HCT116 (cell line): ENCODE results near the gene IL1RL1. TPM values are rescaled to one million over a fixed set of nuclear protein-coding genes. Genes with fewer than 3 reads are reported as not detected.

Source experiments
- ATAC-seq: fragments of 200-7000 bp; cut with Tn5 transposase; 2 replicates; pipeline ENCODE4 v1.9.1; 2020; ENCODE audit warnings: mild to moderate bottlenecking, moderate library complexity
- BruUV-seq: library from RNA; stranded (reverse); fragments of 400-500 nt; replicated peaks from 2 replicates; lab custom pipeline; 2021; lab: Mats Ljungman, UMichigan
- CTCF ChIA-PET: fragments of 300-600 bp; sonication (Branson Sonifier 250); formaldehyde crosslinking; loops from one replicate; lab custom pipeline; 2021; ENCODE audit warnings: antibody characterized with exemption; lab: Charles Lee
- POLR2A ChIA-PET: fragments of 300-600, 350-600 bp; sonication (Branson Sonifier 250); formaldehyde crosslinking; loops from one replicate; lab custom pipeline; 2021; ENCODE audit warnings: antibody characterized with exemption; lab: Charles Lee
- RAD21 ChIA-PET, 2 experiments: fragments of 300-600 bp; sonication (Branson Sonifier 250); formaldehyde crosslinking; loops; one replicate each; lab custom pipeline; 2023; ENCODE audit warnings: low total read pairs in 2 of 2; ENCODE audit not compliant: uncharacterized antibody in 2 of 2, unreplicated experiment in 2 of 2, low non-redundant PET in 1 of 2; lab: Charles Lee
- DNase-seq: peaks from one replicate; pipeline ENCODE4 v3.0.0-alpha.2; 2010; ENCODE audit warnings: low read depth, low spot score
- H2AFZ ChIP-seq: fragments of 200-600 bp; shearing (Covaris generic), sonication (generic); 2 replicates; pipeline ENCODE4 v1.6.1; 2017; ENCODE audit warnings: low read depth, mixed run types, mixed read lengths, antibody characterized with exemption, low read length; ENCODE audit not compliant: poor library complexity, severe bottlenecking
- H3K27ac ChIP-seq: 2 replicates; pipeline ENCODE4 v1.5.1; 2012; ENCODE audit warnings: low read depth, low read length
- H3K27me3 ChIP-seq: fragments of 200-600 bp; sonication (generic); 2 replicates; pipeline ENCODE4 v1.6.1; 2016; ENCODE audit warnings: mixed run types, low read length, mixed read lengths; ENCODE audit not compliant: insufficient read depth
- H3K36me3 ChIP-seq, 2 experiments: fragments of 200-500 bp in 1 of 2; fragments of 200-600 bp in 1 of 2; sonication (Bioruptor generic) in 1 of 2; sonication (generic) in 1 of 2; 2 replicates each; pipeline versions ENCODE4 v1.5.1 to v1.6.1; 2014 to 2016; ENCODE audit warnings: low read length in 2 of 2, inconsistent platforms in 1 of 2, mixed read lengths in 1 of 2, mixed run types in 1 of 2; ENCODE audit not compliant: insufficient read depth in 2 of 2, control insufficient read depth in 1 of 2
- H3K4me1 ChIP-seq, 2 experiments: fragments of 200-600 bp in 1 of 2; sonication (generic) in 1 of 2; 2 replicates each; pipeline versions ENCODE4 v1.5.1 to v1.6.1; 2012 to 2017; ENCODE audit warnings: low read length in 2 of 2, inconsistent platforms in 1 of 2, mild to moderate bottlenecking in 1 of 2, mixed read lengths in 1 of 2, mixed run types in 1 of 2, moderate library complexity in 1 of 2; ENCODE audit not compliant: insufficient read depth in 2 of 2, control insufficient read depth in 1 of 2
- H3K4me2 ChIP-seq: fragments of 200-600 bp; sonication (generic); 2 replicates; pipeline ENCODE4 v1.6.1; 2017; ENCODE audit warnings: mixed run types, low read length, mixed read lengths
- H3K4me3 ChIP-seq, 2 experiments: fragments of 200-600 bp in 1 of 2; sonication (generic) in 1 of 2; replicated peaks in 1 of 2; 2 replicates each; pipeline ENCODE4 v1.5.1; 2011 to 2016; ENCODE audit warnings: low read length in 2 of 2, control low read depth in 1 of 2, low read depth in 1 of 2, mild to moderate bottlenecking in 1 of 2, mixed read lengths in 1 of 2, mixed run types in 1 of 2
- H3K79me2 ChIP-seq: fragments of 200-600 bp; sonication (generic); 2 replicates; pipeline ENCODE4 v1.6.1; 2017; ENCODE audit warnings: mild to moderate bottlenecking, mixed run types, low read length, moderate library complexity, mixed read lengths; ENCODE audit not compliant: insufficient read depth
- H3K9ac ChIP-seq: fragments of 200-600 bp; sonication (generic); 2 replicates; pipeline ENCODE4 v1.6.1; 2016; ENCODE audit warnings: low read length, mixed read lengths
- H3K9me2 ChIP-seq: fragments of 200-600 bp; sonication (generic), shearing (Covaris generic); 2 replicates; pipeline ENCODE4 v1.6.1; 2017; ENCODE audit warnings: mixed run types, mild to moderate bottlenecking, moderate library complexity; ENCODE audit not compliant: insufficient read depth
- H3K9me3 ChIP-seq, 2 experiments: fragments of 200-500 bp in 1 of 2; fragments of 200-600 bp in 1 of 2; sonication (Bioruptor generic) in 1 of 2; sonication (generic) in 1 of 2; 2 replicates each; pipeline ENCODE4 v1.6.1; 2014 to 2017; ENCODE audit warnings: low read length in 2 of 2, mixed read lengths in 2 of 2, inconsistent platforms in 1 of 2, low read depth in 1 of 2, mild to moderate bottlenecking in 1 of 2, mixed run types in 1 of 2, moderate library complexity in 1 of 2; ENCODE audit not compliant: control insufficient read depth in 1 of 2, insufficient read depth in 1 of 2
- H4K20me1 ChIP-seq: fragments of 200-600 bp; sonication (generic), shearing (Covaris generic); 2 replicates; pipeline ENCODE4 v1.6.1; 2017; ENCODE audit warnings: mixed run types, mild to moderate bottlenecking, moderate library complexity; ENCODE audit not compliant: insufficient read depth
- ATF3 ChIP-seq: IDR thresholded peaks from 2 replicates; pipeline ENCODE4 v1.6.1; 2012
- CBX3 ChIP-seq: IDR thresholded peaks from 2 replicates; pipeline ENCODE4 v1.6.1; 2012; ENCODE audit warnings: low read depth
- CEBPB ChIP-seq: IDR thresholded peaks from 2 replicates; pipeline ENCODE4 v1.6.1; 2012; ENCODE audit warnings: low read depth
- EGR1 ChIP-seq: IDR thresholded peaks from 2 replicates; pipeline ENCODE4 v1.6.1; 2012; ENCODE audit warnings: low read depth
- ELF1 ChIP-seq: IDR thresholded peaks from 2 replicates; pipeline ENCODE4 v1.6.1; 2012; ENCODE audit warnings: low read depth, borderline replicate concordance
- EZH2phosphoT487 ChIP-seq: fragments of 200-600 bp; IDR thresholded peaks from 2 replicates; pipeline ENCODE4 v1.6.1; 2018; ENCODE audit warnings: antibody characterized with exemption, borderline replicate concordance
- JUND ChIP-seq: IDR thresholded peaks from 2 replicates; pipeline ENCODE4 v1.6.1; 2012
- MAX ChIP-seq: IDR thresholded peaks from 2 replicates; pipeline ENCODE4 v1.6.1; 2012
- POLR2A ChIP-seq: IDR thresholded peaks from 2 replicates; pipeline ENCODE4 v1.7.0; 2011; ENCODE audit warnings: borderline replicate concordance; ENCODE audit not compliant: insufficient read depth, insufficient read length; ENCODE audit errors: extremely low read depth
- POLR2AphosphoS5 ChIP-seq: IDR thresholded peaks from 2 replicates; pipeline ENCODE4 v1.6.1; 2011; ENCODE audit warnings: mild to moderate bottlenecking, low read depth, low read length, moderate library complexity
- RAD21 ChIP-seq: IDR thresholded peaks from 2 replicates; pipeline ENCODE4 v1.6.1; 2012; ENCODE audit warnings: low read depth, mild to moderate bottlenecking
- REST ChIP-seq: IDR thresholded peaks from 2 replicates; pipeline ENCODE4 v1.6.1; 2012; ENCODE audit warnings: low read depth
- SP1 ChIP-seq: IDR thresholded peaks from 2 replicates; pipeline ENCODE4 v1.6.1; 2012; ENCODE audit warnings: low read depth
- SRF ChIP-seq: IDR thresholded peaks from 2 replicates; pipeline ENCODE4 v1.6.1; 2012; ENCODE audit warnings: low read depth
- TCF7L2 ChIP-seq: IDR thresholded peaks from 2 replicates; pipeline ENCODE4 v1.7.0; 2011; ENCODE audit warnings: borderline replicate concordance, inconsistent platforms; ENCODE audit not compliant: insufficient read depth, insufficient read length; ENCODE audit errors: extremely low read depth
- YY1 ChIP-seq: IDR thresholded peaks from 2 replicates; pipeline ENCODE4 v1.6.1; 2011; ENCODE audit warnings: low read length, low read depth, moderate library complexity, mild to moderate bottlenecking; ENCODE audit not compliant: insufficient replicate concordance; ENCODE audit errors: extremely low read depth
- ZBTB33 ChIP-seq: IDR thresholded peaks from 2 replicates; pipeline ENCODE4 v1.6.1; 2011; ENCODE audit warnings: mild to moderate bottlenecking, low read length, moderate library complexity; ENCODE audit not compliant: insufficient replicate concordance; ENCODE audit errors: extremely low read depth
- ZFX ChIP-seq: fragments of 450-650 bp; IDR thresholded peaks from 2 replicates; pipeline ENCODE4 v1.6.1; 2017
- ZNF274 ChIP-seq: fragments of 200-500 bp; sonication (Bioruptor generic); IDR thresholded peaks from 2 replicates; pipeline ENCODE4 v1.6.1; 2014; ENCODE audit warnings: mild to moderate bottlenecking, low read depth, low read length, inconsistent platforms
- intact Hi-C: fragments of 100-400 bp; cut with micrococcal nuclease; formaldehyde crosslinking; loops from 2 replicates; pipeline ENCODE4 v1.10.0; 2022
- total RNA-seq: library from RNA; stranded (reverse); gene quantifications from one replicate; pipeline ENCODE4 v1.2.1, GENCODE V29; 2021; ENCODE audit not compliant: unreplicated experiment
- TF ChIP-seq, protein P1 (sequence below), 3 experiments: fragments of 200-600 bp in 1 of 3; sonication (generic) in 1 of 3; IDR thresholded peaks in 2 of 3; conservative IDR thresholded peaks in 1 of 3; 2 replicates each; pipeline ENCODE4 v1.5.1; 2012 to 2017; ENCODE audit warnings: low read depth in 2 of 3, low read length in 2 of 3, antibody characterized with exemption in 1 of 3, borderline replicate concordance in 1 of 3, control low read depth in 1 of 3, mild to moderate bottlenecking in 1 of 3, mixed read lengths in 1 of 3, mixed run types in 1 of 3, moderate library complexity in 1 of 3; ENCODE audit not compliant: insufficient read depth in 1 of 3

IL1RL1 gene
- total RNA-seq, 1 experiment from 2014 or later: not detected

GRCh38 chr2:102264952-102265351, 46.4 kb upstream of the IL1RL1 start:
- no peak for ATAC-seq
- H3K4me2 ChIP-seq: no peak overlapping the region
- H3K27me3 ChIP-seq: peaks cover 7% of the 10 kb centered on the region; the same call in 1 of the 2 replicates
- TF ChIP-seq YY1 (no peak), EGR1 (no peak), REST (no peak), TCF7L2 (no peak), ZFX (no peak), RAD21 (no peak), ZBTB33 (no peak), CBX3 (no peak), POLR2AphosphoS5 (no peak), JUND (no peak), ATF3 (no peak), MAX (no peak), ZNF274 (no peak), POLR2A (no peak), ELF1 (no peak), EZH2phosphoT487 (no peak), SRF (no peak), SP1 (no peak), CEBPB (no peak)
- TF ChIP-seq, protein P1, sequence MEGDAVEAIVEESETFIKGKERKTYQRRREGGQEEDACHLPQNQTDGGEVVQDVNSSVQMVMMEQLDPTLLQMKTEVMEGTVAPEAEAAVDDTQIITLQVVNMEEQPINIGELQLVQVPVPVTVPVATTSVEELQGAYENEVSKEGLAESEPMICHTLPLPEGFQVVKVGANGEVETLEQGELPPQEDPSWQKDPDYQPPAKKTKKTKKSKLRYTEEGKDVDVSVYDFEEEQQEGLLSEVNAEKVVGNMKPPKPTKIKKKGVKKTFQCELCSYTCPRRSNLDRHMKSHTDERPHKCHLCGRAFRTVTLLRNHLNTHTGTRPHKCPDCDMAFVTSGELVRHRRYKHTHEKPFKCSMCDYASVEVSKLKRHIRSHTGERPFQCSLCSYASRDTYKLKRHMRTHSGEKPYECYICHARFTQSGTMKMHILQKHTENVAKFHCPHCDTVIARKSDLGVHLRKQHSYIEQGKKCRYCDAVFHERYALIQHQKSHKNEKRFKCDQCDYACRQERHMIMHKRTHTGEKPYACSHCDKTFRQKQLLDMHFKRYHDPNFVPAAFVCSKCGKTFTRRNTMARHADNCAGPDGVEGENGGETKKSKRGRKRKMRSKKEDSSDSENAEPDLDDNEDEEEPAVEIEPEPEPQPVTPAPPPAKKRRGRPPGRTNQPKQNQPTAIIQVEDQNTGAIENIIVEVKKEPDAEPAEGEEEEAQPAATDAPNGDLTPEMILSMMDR (IDR thresholded peaks at IDR 0.05 in 2 of 3, conservative IDR thresholded peaks at IDR 0.05 in 1 of 3; ENCODE audit: borderline replicate concordance in 1 of 3, insufficient read depth in 1 of 3, low read depth in 2 of 3, low read length in 2 of 3): no peak
- TF ChIP-seq, all 23 proteins: peak for 0
- Histone ChIP-seq H2AFZ (no peak overlapping the region), H3K79me2 (no peaks in the 10 kb centered on the region), H4K20me1 (no peaks in the 10 kb centered on the region), H3K9me3 (no peaks in the 10 kb centered on the region), H3K4me3 (no peak overlapping the region), H3K9ac (no peak overlapping the region), H3K9me2 (no peaks in the 10 kb centered on the region), H3K4me1 (no peaks in the 10 kb centered on the region), H3K27ac (no peak overlapping the region), H3K36me3 (no peaks in the 10 kb centered on the region)
- intact Hi-C loops: no loop called here
- ChIA-PET RAD21 (no interaction called here), CTCF (interaction anchor here (2.2 kb wide), 1 partner anchor 24 kb away, joined by 5 read pairs; no protein-coding TSS in a partner anchor), POLR2A (no interaction called here)
- no peak for DNase-seq
- BruUV-seq: no TSS peak
